HEK293T (cell line): Measurements from ENCODE around the gene LRRC70.
"Not testable (repeated sequence)": the region's sequence is repeated elsewhere in the genome, so short reads cannot be mapped to it uniquely, and the experiment has no call there.

Source experiments
- CTCF ChIA-PET: fragments of 350-600 bp; formaldehyde crosslinking; extraction: SDS; loops from one replicate; lab custom pipeline; 2021; ENCODE audit warnings: antibody characterized with exemption, inconsistent platforms; lab: Yijun Ruan, JAX
- POLR2A ChIA-PET: fragments of 350-600 bp; formaldehyde crosslinking; extraction: SDS; loops from one replicate; lab custom pipeline; 2020; ENCODE audit warnings: antibody characterized with exemption, inconsistent platforms; lab: Yijun Ruan, JAX
- DNase-seq: peaks from one replicate; pipeline ENCODE4 v3.0.0; 2012; ENCODE audit warnings: mixed read lengths; ENCODE audit errors: extremely low spot score
- ARNT ChIP-seq: fragments of 450-650 bp; IDR thresholded peaks from 2 replicates; pipeline ENCODE4 v1.6.1; 2017; ENCODE audit warnings: mild to moderate bottlenecking
- BHLHE40 ChIP-seq: fragments of 450-650 bp; IDR thresholded peaks from 2 replicates; pipeline ENCODE4 v1.6.1; 2016; ENCODE audit warnings: mild to moderate bottlenecking, moderate library complexity, borderline replicate concordance
- CTBP1 ChIP-seq: fragments of 450-650 bp; IDR thresholded peaks from 2 replicates; pipeline ENCODE4 v1.6.1; 2016; ENCODE audit warnings: borderline replicate concordance
- ELF4 ChIP-seq: fragments of 450-650 bp; IDR thresholded peaks from 2 replicates; pipeline ENCODE4 v1.6.1; 2017; ENCODE audit warnings: antibody characterized with exemption
- FOXA1 ChIP-seq: fragments of 450-650 bp; IDR thresholded peaks from 2 replicates; pipeline ENCODE4 v1.6.1; 2016; ENCODE audit warnings: mild to moderate bottlenecking
- FOXK2 ChIP-seq: fragments of 450-650 bp; IDR thresholded peaks from 2 replicates; pipeline ENCODE4 v1.6.1; 2016; ENCODE audit warnings: mild to moderate bottlenecking
- FOXM1 ChIP-seq: fragments of 450-650 bp; IDR thresholded peaks from 2 replicates; pipeline ENCODE4 v1.6.1; 2017; ENCODE audit warnings: mild to moderate bottlenecking, borderline replicate concordance
- HDGF ChIP-seq: fragments of 450-650 bp; IDR thresholded peaks from 2 replicates; pipeline ENCODE4 v1.6.1; 2017; ENCODE audit warnings: antibody characterized with exemption, borderline replicate concordance
- L3MBTL2 ChIP-seq: fragments of 450-650 bp; conservative IDR thresholded peaks from 2 replicates; pipeline ENCODE4 v1.6.1; 2016; ENCODE audit warnings: mild to moderate bottlenecking
- LEF1 ChIP-seq: fragments of 450-650 bp; IDR thresholded peaks from 2 replicates; pipeline ENCODE4 v1.6.1; 2017; ENCODE audit warnings: mild to moderate bottlenecking, borderline replicate concordance
- NFRKB ChIP-seq: fragments of 450-650 bp; IDR thresholded peaks from 2 replicates; pipeline ENCODE4 v1.6.1; 2016; ENCODE audit warnings: mild to moderate bottlenecking, moderate library complexity
- PKNOX1 ChIP-seq: fragments of 450-650 bp; IDR thresholded peaks from 2 replicates; pipeline ENCODE4 v1.6.1; 2016
- SP1 ChIP-seq: fragments of 450-650 bp; IDR thresholded peaks from 2 replicates; pipeline ENCODE4 v1.6.1; 2017
- SUZ12 ChIP-seq: fragments of 450-650 bp; IDR thresholded peaks from 2 replicates; pipeline ENCODE4 v1.6.1; 2016; ENCODE audit warnings: mild to moderate bottlenecking
- TARDBP ChIP-seq: fragments of 450-650 bp; IDR thresholded peaks from 2 replicates; pipeline ENCODE4 v1.6.1; 2016
- ZNF384 ChIP-seq: fragments of 450-650 bp; IDR thresholded peaks from 2 replicates; pipeline ENCODE4 v1.6.1; 2016

LRRC70 gene

GRCh38 chr5:62561896-62562295 lies 16.7 kb upstream of the LRRC70 start:
- TF ChIP-seq FOXK2 = no peak
- no peak for TF ChIP-seq SUZ12
- CTCF ChIA-PET = no interaction called here
- POLR2A ChIA-PET = no interaction called here
- DNase-seq = no peak

GRCh38 chr5:62562867-62563266 lies 15.8 kb upstream of the LRRC70 start:
- DNase-seq = no peak
- POLR2A ChIA-PET = no interaction called here
- no peak for TF ChIP-seq ARNT
- no peak for TF ChIP-seq FOXK2
- TF ChIP-seq BHLHE40 = no peak
- CTCF ChIA-PET = no interaction called here

- DNase-seq = no peak
- ChIA-PET CTCF (no interaction called here), POLR2A (no interaction called here)
- TF ChIP-seq NFRKB = no peak
- no peak for TF ChIP-seq HDGF
- TF ChIP-seq CTBP1 = no peak
- TF ChIP-seq LEF1 = no peak
- no peak for TF ChIP-seq ZNF384
- no peak for TF ChIP-seq ELF4
These were observed 14.5 kb upstream of the LRRC70 start for GRCh38 chr5:62564101-62564500.

DNA sequence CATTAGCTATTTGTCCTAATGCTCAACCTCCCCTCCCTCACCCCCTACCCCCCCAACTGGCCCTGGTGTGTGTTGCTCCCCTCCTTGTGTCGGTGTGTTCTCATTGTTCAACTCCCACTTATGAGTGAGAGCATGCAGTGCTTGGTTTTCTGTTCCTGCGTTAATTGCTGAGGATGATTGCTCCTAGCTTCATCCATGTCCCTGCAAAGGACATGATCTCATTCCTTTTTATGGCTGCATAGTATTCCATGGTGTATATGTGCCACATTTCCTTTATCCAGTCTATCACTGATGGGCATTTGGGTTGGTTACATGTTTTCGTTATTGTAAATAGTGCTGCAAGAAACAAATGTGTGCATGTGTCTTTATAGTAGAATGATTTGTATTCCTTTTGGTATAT lies 12.9 kb upstream of the LRRC70 start:
- DNase-seq, POLR2A ChIA-PET, CTCF ChIA-PET: not testable (repeated sequence)

DNA sequence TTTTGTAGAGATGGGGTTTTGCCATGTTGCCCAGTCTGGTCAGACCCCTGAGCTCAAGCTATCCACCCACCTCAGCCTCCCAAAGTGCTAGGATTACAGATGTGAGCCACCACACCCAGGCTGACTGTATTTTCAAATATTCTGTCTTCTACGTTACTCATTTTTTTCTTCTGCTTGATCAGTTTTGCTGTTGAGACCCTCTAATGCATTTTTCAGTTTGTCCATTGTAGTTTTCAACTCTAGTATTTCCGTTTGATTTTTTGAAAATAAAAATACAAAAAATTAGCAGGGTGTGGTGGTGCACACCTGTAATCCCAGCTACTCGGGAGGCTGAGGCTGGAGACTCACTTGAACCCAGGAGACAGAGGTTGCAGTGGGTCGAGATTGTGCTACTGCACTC lies 10.5 kb upstream of the LRRC70 start:
- ChIA-PET CTCF (no interaction called here), POLR2A (no interaction called here)
- no peak for DNase-seq
- TF ChIP-seq SUZ12 (no peak), FOXA1 (no peak), FOXK2 (no peak), ZNF384 (no peak), SP1 (no peak), BHLHE40 (no peak), ARNT (no peak), LEF1 (no peak), NFRKB (no peak)

GRCh38 chr5:62568800-62569432 lies 9.7 kb upstream of the LRRC70 start:
- ChIA-PET CTCF (no interaction called here), POLR2A (no interaction called here)
- TF ChIP-seq ARNT = no peak
- no peak for TF ChIP-seq PKNOX1
- no peak for TF ChIP-seq NFRKB
- no peak for TF ChIP-seq LEF1
- no peak for TF ChIP-seq HDGF
- no peak for TF ChIP-seq CTBP1
- TF ChIP-seq FOXK2 = no peak
- no peak for DNase-seq

DNA sequence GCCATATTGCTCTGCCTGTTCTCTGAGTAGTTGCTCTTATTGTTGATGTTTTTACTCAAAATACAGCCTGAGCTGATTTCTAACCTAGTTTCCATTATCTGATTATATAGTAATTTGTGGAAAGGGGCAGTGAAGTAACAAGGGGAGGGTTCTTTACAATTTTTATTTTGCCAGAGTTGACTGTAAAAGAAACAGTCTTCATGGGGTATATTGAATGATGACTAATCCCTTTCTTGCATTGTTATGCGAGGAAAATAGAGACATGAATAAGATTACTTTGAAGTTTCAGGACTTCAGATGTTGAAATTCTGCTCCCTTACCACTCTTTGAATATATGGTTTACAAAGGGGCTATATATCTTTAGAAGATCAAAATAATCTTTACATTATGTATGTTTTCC lies 9.1 kb upstream of the LRRC70 start:
- CTCF ChIA-PET = interaction anchor here (1.6 kb wide), 1 partner anchor 11 kb away, joined by 5 read pairs; no protein-coding TSS in a partner anchor
- no peak for DNase-seq
- no peak for TF ChIP-seq BHLHE40
- no peak for TF ChIP-seq TARDBP
- no peak for TF ChIP-seq CTBP1
- no peak for TF ChIP-seq NFRKB
- no peak for TF ChIP-seq HDGF
- TF ChIP-seq SP1 = no peak
- TF ChIP-seq L3MBTL2 = no peak
- TF ChIP-seq FOXA1 = no peak
- TF ChIP-seq SUZ12 = no peak
- no peak for TF ChIP-seq LEF1
- no peak for TF ChIP-seq FOXM1
- no peak for TF ChIP-seq ZNF384
- TF ChIP-seq PKNOX1 = no peak
- TF ChIP-seq ARNT = no peak
- no peak for TF ChIP-seq FOXK2
- TF ChIP-seq ELF4 = no peak
- POLR2A ChIA-PET = no interaction called here

DNA sequence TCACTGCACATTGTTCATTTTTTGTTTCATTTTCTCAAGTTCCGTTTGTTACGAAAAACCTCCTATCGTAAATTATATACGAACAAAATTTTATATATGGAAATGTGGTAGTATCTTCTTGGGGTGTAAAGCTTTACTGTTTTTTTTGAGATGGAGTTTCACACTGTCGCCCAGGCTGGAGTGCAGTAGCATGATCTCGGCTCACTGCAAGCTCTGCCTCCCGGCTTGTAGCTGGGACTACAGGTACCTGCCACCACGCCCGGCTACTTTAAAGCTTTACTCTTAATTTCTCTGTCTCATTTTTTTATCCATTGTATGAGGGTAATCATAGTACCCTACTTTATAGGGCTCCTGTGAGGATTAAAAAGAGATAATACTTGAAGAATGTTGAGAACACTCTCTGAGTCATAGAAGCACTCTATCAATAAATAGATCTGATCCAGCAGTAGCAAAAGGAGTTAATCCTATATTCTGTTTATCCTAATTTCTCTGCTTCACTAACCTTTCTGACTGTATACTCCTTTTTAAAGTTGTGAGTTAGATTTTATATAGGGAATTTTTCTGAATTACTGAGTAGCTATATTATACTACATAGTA lies 5.6 kb upstream of the LRRC70 start:
- ChIA-PET CTCF (no interaction called here), POLR2A (no interaction called here)
- no peak for DNase-seq
- TF ChIP-seq FOXA1 (no peak), NFRKB (no peak), FOXK2 (no peak)
